GM12892 (cell line): ENCODE results near the gene HES3.
A peak's percentile ranks its signal among the peaks of the same experiment; 100 is the strongest.

Experiments used
- DNase-seq: peaks from one replicate; pipeline ENCODE4 v3.0.0; 2011; ENCODE audit not compliant: insufficient read length
- FAIRE-seq: peaks from 2 replicates; lab custom pipeline; 2011; peaks lifted over from hg19 to GRCh38; lab: Jason Lieb, UNC
- POLR2A ChIP-seq: IDR thresholded peaks from 2 replicates; pipeline ENCODE4 v1.6.1; 2011; ENCODE audit warnings: low read depth, low read length, control low read depth
- POLR2AphosphoS5 ChIP-seq: IDR thresholded peaks from 2 replicates; pipeline ENCODE4 v1.6.1; 2011; ENCODE audit warnings: low read depth, low read length, control low read depth
- TAF1 ChIP-seq: IDR thresholded peaks from 2 replicates; pipeline ENCODE4 v1.6.1; 2011; ENCODE audit warnings: low read depth, mild to moderate bottlenecking, control low read depth, low read length, borderline replicate concordance

Gene HES3

GRCh38 chr1:6241887-6242740 is 1.9 kb upstream of the HES3 start:
- TF ChIP-seq TAF1 = no peak
- TF ChIP-seq POLR2A = no peak
- TF ChIP-seq POLR2AphosphoS5 = no peak
- FAIRE-seq (no peak), DNase-seq (no peak)

GRCh38 chr1:6243053-6243834 is 735 bp upstream of the HES3 start:
- TF ChIP-seq POLR2A (no peak), TAF1 (no peak), POLR2AphosphoS5 (no peak)
- no peak for FAIRE-seq
- DNase-seq = no peak

GRCh38 chr1:6244401-6245049 is 546 bp downstream of the HES3 start:
- FAIRE-seq = no peak
- no peak for DNase-seq
- TF ChIP-seq POLR2AphosphoS5 = no peak
- TF ChIP-seq POLR2A = no peak
- TF ChIP-seq TAF1 = no peak

GRCh38 chr1:6245086-6245868 is 1.3 kb downstream of the HES3 start:
- FAIRE-seq = peak; percentile 90
- TF ChIP-seq TAF1 (no peak), POLR2A (no peak), POLR2AphosphoS5 (no peak)
- peak; percentile 93 for DNase-seq

- no peak for TF ChIP-seq POLR2AphosphoS5
- FAIRE-seq (peak; percentile 38), DNase-seq (peak; percentile 67)
These were observed 2.0 kb downstream of the HES3 start for GRCh38 chr1:6245869-6246496.

- FAIRE-seq = peak; percentile 97
- no peak for TF ChIP-seq POLR2A
- TF ChIP-seq TAF1 = no peak
- no peak for TF ChIP-seq POLR2AphosphoS5
- DNase-seq = peak; percentile 92
These were observed 2.8 kb downstream of the HES3 start for GRCh38 chr1:6246497-6247467.

GRCh38 chr1:6247651-6248050 is 3.7 kb downstream of the HES3 start:
- TF ChIP-seq TAF1 (no peak), POLR2AphosphoS5 (no peak), POLR2A (no peak)
- FAIRE-seq (no peak), DNase-seq (no peak)

DNA sequence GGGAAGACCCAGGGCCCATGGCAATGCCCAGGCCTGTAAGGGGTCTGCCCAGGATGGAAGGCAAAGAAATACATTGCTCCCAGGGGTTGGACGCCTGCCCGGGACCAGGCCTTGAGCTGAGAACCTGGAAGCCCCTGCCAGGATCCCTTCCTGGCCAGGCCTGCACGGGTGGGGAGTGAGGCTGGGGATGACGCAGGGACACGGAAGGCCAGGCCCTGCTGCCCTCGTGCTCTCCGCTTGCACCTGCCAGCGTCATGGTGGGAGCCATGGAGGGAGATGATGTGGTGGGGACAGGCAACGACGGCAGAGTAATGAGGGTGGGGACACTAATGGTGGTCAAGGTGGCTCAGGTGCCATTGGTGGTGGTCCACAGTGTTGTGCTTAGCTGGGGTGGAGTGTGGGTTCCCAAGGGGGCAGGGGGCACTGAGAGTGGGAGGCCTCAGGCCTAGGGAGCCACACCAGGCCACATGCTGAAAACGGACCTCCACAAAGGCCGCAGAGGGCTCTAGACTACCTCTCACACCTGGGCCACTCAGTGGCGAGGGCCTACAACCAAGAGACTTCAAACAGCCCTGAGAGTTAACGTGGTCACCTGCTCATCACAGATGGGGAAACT is 4.3 kb downstream of the HES3 start:
- FAIRE-seq = no peak
- no peak for DNase-seq
- TF ChIP-seq POLR2A (no peak), POLR2AphosphoS5 (no peak), TAF1 (no peak)

DNA sequence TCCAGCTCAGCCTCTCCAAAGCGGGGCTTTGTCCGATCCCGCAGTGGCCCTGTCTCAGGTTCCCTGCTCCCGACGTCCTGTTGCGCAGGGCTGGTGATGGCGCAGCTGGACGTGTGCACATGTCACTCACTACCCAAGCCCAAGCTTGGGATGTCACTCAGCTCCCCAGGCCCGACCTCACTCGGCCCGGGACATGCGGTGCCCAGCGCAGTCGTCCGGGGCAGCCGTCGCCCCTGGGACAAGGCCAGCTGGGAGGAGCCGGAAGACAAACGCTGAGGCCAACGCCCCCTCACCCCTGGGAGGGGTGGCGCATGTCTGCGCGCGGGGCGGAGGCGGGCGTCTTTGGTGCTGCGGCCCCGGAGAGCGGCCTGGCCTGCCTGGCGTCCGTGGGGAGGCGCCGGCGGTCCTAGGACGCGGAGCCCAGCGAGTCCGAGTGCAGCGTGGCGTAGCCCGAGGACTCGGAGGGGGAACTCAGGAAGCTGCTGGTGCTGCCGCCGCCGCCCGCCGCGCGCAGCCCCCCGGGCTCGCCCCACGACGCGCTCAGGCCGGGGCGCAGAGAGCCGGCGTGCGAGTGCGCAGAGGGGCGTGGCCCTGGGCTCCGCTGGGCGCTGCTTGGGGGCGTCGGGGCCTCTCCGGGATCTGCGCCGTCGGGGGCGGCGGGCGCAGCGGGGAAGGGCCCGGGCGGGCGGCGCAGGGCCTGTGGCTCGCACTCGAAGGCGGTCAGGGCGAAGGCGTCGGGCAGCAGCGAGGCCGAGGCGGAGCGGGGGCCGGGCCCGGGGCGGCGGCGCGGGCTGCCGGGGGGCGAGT is 5.2 kb downstream of the HES3 start:
- no peak for DNase-seq

More for the DNA sequence above, 5.2 kb downstream of the HES3 start:
- TF ChIP-seq TAF1 = no peak
- no peak for TF ChIP-seq POLR2AphosphoS5
- no peak for TF ChIP-seq POLR2A
- FAIRE-seq = no peak
